Mesendoderm (in vitro differentiated cells): ENCODE results near the gene CCDC73.
"Not testable (repeated sequence)": the region's sequence is repeated elsewhere in the genome, so short reads cannot be mapped to it uniquely, and the experiment has no call there.

Experiments used
- DNase-seq: peaks from one replicate; pipeline ENCODE4 v3.0.0; 2013
- H2AK5ac ChIP-seq: 2 replicates; pipeline ENCODE4 v1.6.1; 2013; ENCODE audit warnings: low read length, inconsistent platforms
- H2BK120ac ChIP-seq: 2 replicates; pipeline ENCODE4 v1.6.1; 2013; ENCODE audit warnings: low read depth, mild to moderate bottlenecking, low read length, moderate library complexity, mixed read lengths
- H2BK15ac ChIP-seq: replicated peaks from 2 replicates; pipeline ENCODE4 v1.6.1; 2013; ENCODE audit warnings: low read depth, mild to moderate bottlenecking, moderate library complexity
- H2BK5ac ChIP-seq: 2 replicates; pipeline ENCODE4 v1.6.1; 2013; ENCODE audit warnings: low read length, inconsistent platforms
- H3K18ac ChIP-seq: 2 replicates; pipeline ENCODE4 v1.6.1; 2013; ENCODE audit warnings: mild to moderate bottlenecking, low read length, mixed read lengths
- H3K23ac ChIP-seq: one replicate; pipeline ENCODE4 v1.6.1; 2013; ENCODE audit warnings: low read length
- H3K27ac ChIP-seq: 2 replicates; pipeline ENCODE4 v1.5.1; 2013; ENCODE audit warnings: low read depth, mild to moderate bottlenecking, inconsistent platforms, low read length, moderate library complexity
- H3K27me3 ChIP-seq: 2 replicates; pipeline ENCODE4 v1.6.1; 2013; ENCODE audit warnings: low read length, control low read depth, mild to moderate bottlenecking, inconsistent platforms; ENCODE audit not compliant: insufficient read depth, poor library complexity
- H3K36me3 ChIP-seq: 2 replicates; pipeline ENCODE4 v1.6.1; 2013; ENCODE audit warnings: low read length, inconsistent platforms; ENCODE audit not compliant: control insufficient read depth, insufficient read depth
- H3K4ac ChIP-seq: one replicate; pipeline ENCODE4 v1.6.1; 2013; ENCODE audit warnings: low read depth, mild to moderate bottlenecking, low read length, moderate library complexity
- H3K4me1 ChIP-seq: 2 replicates; pipeline ENCODE4 v1.6.1; 2013; ENCODE audit warnings: low read depth, low read length, inconsistent platforms; ENCODE audit not compliant: control insufficient read depth
- H3K4me2 ChIP-seq: 2 replicates; pipeline ENCODE4 v1.6.1; 2013; ENCODE audit warnings: low read length
- H3K4me3 ChIP-seq: 2 replicates; pipeline ENCODE4 v1.5.1; 2013; ENCODE audit warnings: mild to moderate bottlenecking, low read length
- H3K56ac ChIP-seq: one replicate; pipeline ENCODE4 v1.6.1; 2013; ENCODE audit warnings: low read length
- H3K79me1 ChIP-seq: 2 replicates; pipeline ENCODE4 v1.6.1; 2013; ENCODE audit warnings: low read length, inconsistent platforms
- H3K79me2 ChIP-seq: 2 replicates; pipeline ENCODE4 v1.6.1; 2013; ENCODE audit warnings: mild to moderate bottlenecking, low read length; ENCODE audit not compliant: control insufficient read depth, insufficient read depth
- H3K9ac ChIP-seq: 2 replicates; pipeline ENCODE4 v1.6.1; 2013; ENCODE audit warnings: low read length, inconsistent platforms
- H4K5ac ChIP-seq: one replicate; pipeline ENCODE4 v1.6.1; 2013; ENCODE audit warnings: low read length
- H4K8ac ChIP-seq: one replicate; pipeline ENCODE4 v1.6.1; 2013; ENCODE audit warnings: low read depth, mild to moderate bottlenecking, control low read depth, low read length, moderate library complexity
- WGBS: extraction: QIAGEN DNeasy Blood & Tissue Kit; methylation state at CpG from one replicate; pipeline ENCODE4 v1.1.7; 2013; ENCODE audit warnings: low lambda C conversion rate, missing lambda C conversion rate; ENCODE audit not compliant: insufficient coverage; ENCODE audit errors: extremely low coverage; 5-methylcytosine and 5-hydroxymethylcytosine counted together

The CCDC73 gene

GRCh38 chr11:32792111-32792947 is 2.1 kb downstream of the CCDC73 start:
- no peak overlapping the region for H4K5ac ChIP-seq
- H3K18ac ChIP-seq: no peak overlapping the region
- H2AK5ac ChIP-seq: no peak overlapping the region
- H3K23ac ChIP-seq: no peak overlapping the region
- no CpG with 5 or more reads among the region's 6 CpGs for WGBS
- H3K27ac ChIP-seq: no peak overlapping the region
- no peak overlapping the region for H3K9ac ChIP-seq
- H3K36me3 ChIP-seq: no peaks in the 10 kb centered on the region
- H3K4ac ChIP-seq: no peak overlapping the region
- H3K79me2 ChIP-seq: no peaks in the 10 kb centered on the region
- no peak overlapping the region for H4K8ac ChIP-seq
- no peaks in the 10 kb centered on the region for H3K4me1 ChIP-seq
- no peak overlapping the region for H3K4me2 ChIP-seq
- no peaks in the 10 kb centered on the region for H3K79me1 ChIP-seq
- no peak for DNase-seq
- no peak overlapping the region for H2BK5ac ChIP-seq
- H2BK120ac ChIP-seq: no peak overlapping the region
- H3K56ac ChIP-seq: no peak overlapping the region
- H3K4me3 ChIP-seq: no peak overlapping the region
- no peak overlapping the region for H2BK15ac ChIP-seq
- no peaks in the 10 kb centered on the region for H3K27me3 ChIP-seq

GRCh38 chr11:32790916-32791315 is 3.5 kb downstream of the CCDC73 start:
- no peaks in the 10 kb centered on the region for H3K79me1 ChIP-seq

DNA sequence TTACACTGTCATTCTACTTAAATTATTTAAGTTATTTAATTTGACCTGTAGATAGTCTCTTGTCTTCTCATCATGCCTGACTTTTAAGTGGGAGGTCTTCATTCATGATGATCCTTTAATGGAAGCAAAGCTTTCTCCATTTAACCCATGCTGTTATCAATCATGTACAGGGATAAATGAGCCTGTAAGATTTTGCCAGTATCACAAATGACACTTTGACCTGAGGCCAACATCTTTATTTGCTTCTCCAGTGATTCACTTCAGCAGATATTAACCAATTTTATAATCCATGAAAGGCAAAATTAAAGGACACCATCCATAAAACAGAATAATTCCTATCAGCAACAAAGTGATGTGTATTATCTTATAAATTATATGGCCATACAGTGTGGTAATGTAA is 7.7 kb downstream of the CCDC73 start:
- no peaks in the 10 kb centered on the region for H3K27me3 ChIP-seq
- H2BK15ac ChIP-seq: no peak overlapping the region
- H4K5ac ChIP-seq: no peak overlapping the region
- no peak overlapping the region for H2BK120ac ChIP-seq
- H3K79me1 ChIP-seq: no peaks in the 10 kb centered on the region
- H2BK5ac ChIP-seq: no peak overlapping the region
- no peak overlapping the region for H3K9ac ChIP-seq
- no peak overlapping the region for H3K4ac ChIP-seq
- DNase-seq: no peak
- H3K4me3 ChIP-seq: no peak overlapping the region
- H3K4me2 ChIP-seq: no peak overlapping the region
- no peak overlapping the region for H3K27ac ChIP-seq
- H3K36me3 ChIP-seq: no peaks in the 10 kb centered on the region
- no peak overlapping the region for H2AK5ac ChIP-seq
- H3K56ac ChIP-seq: no peak overlapping the region
- no peaks in the 10 kb centered on the region for H3K4me1 ChIP-seq
- no peak overlapping the region for H4K8ac ChIP-seq
- no peak overlapping the region for H3K18ac ChIP-seq
- H3K79me2 ChIP-seq: no peaks in the 10 kb centered on the region
- no peak overlapping the region for H3K23ac ChIP-seq

More at GRCh38 chr11:32790916-32791315, 3.5 kb downstream of the CCDC73 start:
- H2BK120ac ChIP-seq: no peak overlapping the region
- no peak overlapping the region for H3K23ac ChIP-seq
- no peaks in the 10 kb centered on the region for H3K36me3 ChIP-seq
- no peak overlapping the region for H3K18ac ChIP-seq
- H2BK15ac ChIP-seq: no peak overlapping the region
- H3K79me2 ChIP-seq: no peaks in the 10 kb centered on the region
- no peak overlapping the region for H2AK5ac ChIP-seq
- H3K4me3 ChIP-seq: no peak overlapping the region
- no peak overlapping the region for H4K8ac ChIP-seq
- DNase-seq: no peak
- no peaks in the 10 kb centered on the region for H3K27me3 ChIP-seq
- H4K5ac ChIP-seq: no peak overlapping the region
- no peaks in the 10 kb centered on the region for H3K4me1 ChIP-seq
- no peak overlapping the region for H3K27ac ChIP-seq
- no peak overlapping the region for H3K9ac ChIP-seq
- H3K4me2 ChIP-seq: no peak overlapping the region
- no CpG with 5 or more reads among the region's 1 CpG for WGBS
- no peak overlapping the region for H3K4ac ChIP-seq
- no peak overlapping the region for H2BK5ac ChIP-seq
- H3K56ac ChIP-seq: no peak overlapping the region

DNA sequence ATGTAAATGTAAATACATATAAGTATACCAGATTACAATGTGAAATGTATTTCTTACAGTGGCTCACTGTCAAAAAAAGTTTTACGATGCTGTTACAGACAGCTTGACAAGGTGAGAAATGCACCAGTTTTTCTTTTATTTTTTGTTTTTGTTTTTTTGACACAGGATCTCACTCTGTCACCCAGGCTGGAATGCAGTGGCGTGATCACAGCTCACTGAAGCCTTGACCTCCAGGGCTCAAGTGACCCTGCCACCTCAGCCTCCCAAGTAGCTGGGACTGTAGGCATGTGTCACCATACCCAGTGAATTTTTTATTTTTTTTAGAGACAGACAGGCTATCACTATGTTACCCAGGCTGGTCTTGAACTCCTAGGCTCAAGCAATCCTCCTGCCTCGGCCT is 9.2 kb downstream of the CCDC73 start:
- Histone ChIP-seq H3K4me1 (no peaks in the 10 kb centered on the region), H3K23ac (no peak overlapping the region), H3K9ac (no peak overlapping the region), H3K18ac (no peak overlapping the region), H3K4me3 (no peak overlapping the region), H3K4ac (no peak overlapping the region), H2BK15ac (no peak overlapping the region), H3K79me2 (no peaks in the 10 kb centered on the region), H4K8ac (no peak overlapping the region), H2AK5ac (no peak overlapping the region), H4K5ac (no peak overlapping the region), H2BK5ac (no peak overlapping the region), H3K27ac (no peak overlapping the region), H3K27me3 (no peaks in the 10 kb centered on the region), H3K56ac (no peak overlapping the region), H3K36me3 (no peaks in the 10 kb centered on the region), H3K4me2 (no peak overlapping the region), H2BK120ac (no peak overlapping the region), H3K79me1 (no peaks in the 10 kb centered on the region)
- no CpG with 5 or more reads among the region's 3 CpGs for WGBS
- no peak for DNase-seq

DNA sequence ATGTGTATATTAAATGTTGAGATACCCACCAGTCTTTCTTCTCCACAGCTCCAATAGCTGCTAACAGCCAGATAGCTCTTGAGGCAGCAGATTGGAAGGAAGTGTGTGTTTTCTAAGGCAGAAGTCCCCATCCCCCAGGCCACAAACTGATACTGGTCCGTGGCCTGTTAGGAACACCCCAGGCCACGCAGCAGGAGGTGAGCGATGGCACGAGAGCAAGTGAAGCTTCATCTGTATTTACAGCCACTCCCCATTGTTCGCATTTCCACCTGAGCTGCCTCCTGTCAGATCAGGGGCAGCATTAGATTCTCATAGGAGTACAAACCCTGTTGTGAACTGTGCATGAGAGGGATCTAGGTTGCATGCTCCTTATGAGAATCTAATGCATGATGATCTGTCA is 12.7 kb downstream of the CCDC73 start:
- Histone ChIP-seq H4K8ac (no peak overlapping the region), H3K79me2 (no peaks in the 10 kb centered on the region), H3K4me3 (no peak overlapping the region), H3K56ac (no peak overlapping the region), H3K36me3 (no peaks in the 10 kb centered on the region), H2AK5ac (no peak overlapping the region), H3K4ac (no peak overlapping the region), H2BK120ac (no peak overlapping the region), H3K27me3 (no peaks in the 10 kb centered on the region), H3K18ac (no peak overlapping the region), H4K5ac (no peak overlapping the region), H3K23ac (no peak overlapping the region), H3K9ac (no peak overlapping the region), H3K4me2 (no peak overlapping the region), H2BK5ac (no peak overlapping the region), H3K4me1 (no peaks in the 10 kb centered on the region), H3K79me1 (no peaks in the 10 kb centered on the region), H3K27ac (no peak overlapping the region), H2BK15ac (no peak overlapping the region)
- no peak for DNase-seq
- no CpG with 5 or more reads among the region's 5 CpGs for WGBS

GRCh38 chr11:32780839-32781238 is 13.6 kb downstream of the CCDC73 start:
- WGBS: no CpG with 5 or more reads among the region's 2 CpGs
- not testable (repeated sequence) for DNase-seq, H3K79me1 ChIP-seq

More at GRCh38 chr11:32780839-32781238, 13.6 kb downstream of the CCDC73 start:
- not testable (repeated sequence) for H2BK15ac ChIP-seq, H3K36me3 ChIP-seq, H3K56ac ChIP-seq, H3K4me1 ChIP-seq, H3K4me3 ChIP-seq, H4K8ac ChIP-seq, H3K27me3 ChIP-seq, H3K9ac ChIP-seq, H2BK120ac ChIP-seq, H4K5ac ChIP-seq, H3K79me2 ChIP-seq, H3K4ac ChIP-seq, H3K27ac ChIP-seq, H3K18ac ChIP-seq, H3K4me2 ChIP-seq, H2BK5ac ChIP-seq, H3K23ac ChIP-seq, H2AK5ac ChIP-seq
